ENCODE measurements around the gene TSEN34.
A peak's percentile ranks its signal among the peaks of the same experiment; 100 is the strongest.
"Not testable (repeated sequence)": the region's sequence is repeated elsewhere in the genome, so short reads cannot be mapped to it uniquely, and the experiment has no call there.

TSEN34 gene

GRCh38 chr19:54189145-54189734 lies 1.9 kb upstream of the TSEN34 start, which contains the start of gene MBOAT7:
MBOAT7 (minus strand) TSS chr19:54189580; CDS start chr19:54188508, 1,072 bp downstream.
- DNase-seq: no peak

- DNase-seq: peak; percentile 100
Observed at GRCh38 chr19:54189735-54190502, 1.2 kb upstream of the TSEN34 start.

GRCh38 chr19:54190503-54191010 lies 551 bp upstream of the TSEN34 start:
- peak; percentile 100 for DNase-seq

- no peak for DNase-seq
Observed at GRCh38 chr19:54191811-54192453, 824 bp downstream of the TSEN34 start.

GRCh38 chr19:54193011-54193410 lies 1.9 kb downstream of the TSEN34 start:
- DNase-seq: no peak

- not testable (repeated sequence) for DNase-seq
Observed at GRCh38 chr19:54194463-54194862, 3.4 kb downstream of the TSEN34 start.

GRCh38 chr19:54196536-54196935 lies 5.4 kb downstream of the TSEN34 start:
- no peak for DNase-seq

- DNase-seq: no peak
Observed at GRCh38 chr19:54197121-54197520, 6.0 kb downstream of the TSEN34 start.

GRCh38 chr19:54199401-54199800 lies 8.3 kb downstream of the TSEN34 start:
- DNase-seq: no peak

- peak; percentile 20 for DNase-seq
Observed at GRCh38 chr19:54201172-54201701, 10.1 kb downstream of the TSEN34 start.

- DNase-seq: no peak
Observed at GRCh38 chr19:54201980-54202379, 10.9 kb downstream of the TSEN34 start.

- DNase-seq: no peak
Observed at GRCh38 chr19:54203151-54203611, 12.1 kb downstream of the TSEN34 start.

- no peak for DNase-seq
Observed at GRCh38 chr19:54204767-54205468, 13.8 kb downstream of the TSEN34 start.

- no peak for DNase-seq
Observed at GRCh38 chr19:54206030-54206830, 15.1 kb downstream of the TSEN34 start.

- DNase-seq: no peak
Observed at GRCh38 chr19:54206831-54207177, 15.7 kb downstream of the TSEN34 start.

- DNase-seq: not testable (repeated sequence)
Observed at GRCh38 chr19:54207193-54207592, 16.1 kb downstream of the TSEN34 start.

GRCh38 chr19:54207676-54207982 lies 16.5 kb downstream of the TSEN34 start:
- DNase-seq: no peak

GRCh38 chr19:54207983-54208783 lies 17.1 kb downstream of the TSEN34 start:
- DNase-seq: peak; percentile 63

GRCh38 chr19:54208784-54209057 lies 17.6 kb downstream of the TSEN34 start:
- DNase-seq: peak; percentile 31

- DNase-seq: peak; percentile 20
Observed at GRCh38 chr19:54209058-54209810, 18.1 kb downstream of the TSEN34 start.
